ENCODE results near the gene ODC1. TPM values are rescaled to one million over a fixed set of nuclear protein-coding genes. Genes with fewer than 3 reads are reported as not detected.
"Not testable (repeated sequence)": the region's sequence is repeated elsewhere in the genome, so short reads cannot be mapped to it uniquely, and the experiment has no call there.

Gene ODC1
- 110 and 113 TPM in 2 replicates for total RNA-seq (2014; rRNA removed; shearing (Covaris generic))

GRCh38 chr2:10447895-10448575 lies at the start of gene ODC1:
Gene ODC1, minus strand, starts transcription at chr2:10448327. Its CDS starts 3,295 bp downstream, at chr2:10445032.
- H3K4me1 ChIP-seq (replicated peaks): peaks cover 42% of the 10 kb centered on the region
- peak within 1 kb of the TSS; percentile 93 for H3K27ac ChIP-seq
- DNase-seq (ENCODE audit: low read depth in 1 of 2, low spot score in 2 of 2): peak; percentile 89 to 98
- H3K36me3 ChIP-seq: peaks cover 27% of the 10 kb centered on the region
- peak within 1 kb of the TSS; percentile 95 for H3K4me3 ChIP-seq
- no peaks in the 10 kb centered on the region for H3K27me3 ChIP-seq (replicated peaks)
- 0 out of 2 replicates have a peak, but pooled peaks cover 3% of the 10 kb centered on the region for H3K9me3 ChIP-seq (replicated peaks)

- no peaks in the 10 kb centered on the region for H3K9me3 ChIP-seq (replicated peaks)
- DNase-seq (ENCODE audit: low read depth in 1 of 2, low spot score in 2 of 2): peak; percentile 88 to 97
- H3K4me3 ChIP-seq: no peak overlapping the region
- H3K27me3 ChIP-seq (replicated peaks): no peaks in the 10 kb centered on the region
- H3K4me1 ChIP-seq (replicated peaks): peaks cover 43% of the 10 kb centered on the region
- H3K36me3 ChIP-seq: no peaks in the 10 kb centered on the region
- peak overlapping the region; percentile 32; the same call in 1 of the 2 replicates for H3K27ac ChIP-seq
These were observed 49.7 kb upstream of the ODC1 start for GRCh38 chr2:10497797-10498251.

GRCh38 chr2:10495988-10496313 lies 47.8 kb upstream of the ODC1 start:
- H3K4me1 ChIP-seq (replicated peaks): peaks cover 40% of the 10 kb centered on the region
- H3K36me3 ChIP-seq: no peaks in the 10 kb centered on the region
- H3K27me3 ChIP-seq (replicated peaks): no peaks in the 10 kb centered on the region
- H3K9me3 ChIP-seq (replicated peaks): no peaks in the 10 kb centered on the region
- peak in 1 of 2 experiments; percentile 28 for DNase-seq (ENCODE audit: low read depth in 1 of 2, low spot score in 2 of 2)
- no peak overlapping the region for H3K27ac ChIP-seq
- no peak overlapping the region for H3K4me3 ChIP-seq

- DNase-seq (ENCODE audit: low read depth in 1 of 2, low spot score in 2 of 2): peak in 1 of 2 experiments; percentile 39
- Histone ChIP-seq H3K4me3 (no peak overlapping the region), H3K4me1 (replicated peaks) (peaks cover 35% of the 10 kb centered on the region), H3K36me3 (no peaks in the 10 kb centered on the region), H3K9me3 (replicated peaks) (no peaks in the 10 kb centered on the region), H3K27me3 (replicated peaks) (no peaks in the 10 kb centered on the region), H3K27ac (no peak overlapping the region)
These were observed 47.3 kb upstream of the ODC1 start for GRCh38 chr2:10495311-10495987.

- Histone ChIP-seq H3K9me3 (replicated peaks) (no peaks in the 10 kb centered on the region), H3K27me3 (replicated peaks) (no peaks in the 10 kb centered on the region), H3K4me3 (no peak overlapping the region), H3K36me3 (no peaks in the 10 kb centered on the region), H3K27ac (no peak overlapping the region), H3K4me1 (replicated peaks) (peaks cover 33% of the 10 kb centered on the region)
- DNase-seq (ENCODE audit: low read depth in 1 of 2, low spot score in 2 of 2): peak in 1 of 2 experiments; percentile 39
These were observed 46.4 kb upstream of the ODC1 start for GRCh38 chr2:10494351-10495066.

- H3K4me1 ChIP-seq (replicated peaks): peaks cover 33% of the 10 kb centered on the region
- H3K36me3 ChIP-seq: no peaks in the 10 kb centered on the region
- no peak overlapping the region for H3K4me3 ChIP-seq
- peak overlapping the region; percentile 20; the same call in 1 of the 2 replicates for H3K27ac ChIP-seq
- H3K27me3 ChIP-seq (replicated peaks): no peaks in the 10 kb centered on the region
- peak; percentile 76 to 87 for DNase-seq (ENCODE audit: low read depth in 1 of 2, low spot score in 2 of 2)
- H3K9me3 ChIP-seq (replicated peaks): no peaks in the 10 kb centered on the region
These were observed 45.6 kb upstream of the ODC1 start for GRCh38 chr2:10493634-10494281.

GRCh38 chr2:10493075-10493633 lies 45.0 kb upstream of the ODC1 start:
- no peaks in the 10 kb centered on the region for H3K9me3 ChIP-seq (replicated peaks)
- no peaks in the 10 kb centered on the region for H3K36me3 ChIP-seq
- peaks cover 27% of the 10 kb centered on the region for H3K4me1 ChIP-seq (replicated peaks)
- no peak for DNase-seq (ENCODE audit: low read depth in 1 of 2, low spot score in 2 of 2)
- H3K4me3 ChIP-seq: no peak overlapping the region
- no peaks in the 10 kb centered on the region for H3K27me3 ChIP-seq (replicated peaks)
- peak overlapping the region; percentile 20 for H3K27ac ChIP-seq

GRCh38 chr2:10490806-10491291 lies 42.7 kb upstream of the ODC1 start:
- Histone ChIP-seq H3K27ac (no peak overlapping the region), H3K4me1 (replicated peaks) (peaks cover 16% of the 10 kb centered on the region), H3K4me3 (no peak overlapping the region), H3K36me3 (no peaks in the 10 kb centered on the region), H3K27me3 (replicated peaks) (no peaks in the 10 kb centered on the region), H3K9me3 (replicated peaks) (no peaks in the 10 kb centered on the region)
- peak in 1 of 2 experiments; percentile 17 for DNase-seq (ENCODE audit: low read depth in 1 of 2, low spot score in 2 of 2)

- peaks cover 5% of the 10 kb centered on the region; the same call in 1 of the 2 replicates for H3K27me3 ChIP-seq (replicated peaks)
- H3K36me3 ChIP-seq: no peaks in the 10 kb centered on the region
- no peaks in the 10 kb centered on the region for H3K9me3 ChIP-seq (replicated peaks)
- H3K4me1 ChIP-seq (replicated peaks): peaks cover 16% of the 10 kb centered on the region
- H3K4me3 ChIP-seq: no peak overlapping the region
- DNase-seq (ENCODE audit: low read depth in 1 of 2, low spot score in 2 of 2): peak in 1 of 2 experiments; percentile 22
- H3K27ac ChIP-seq: no peak overlapping the region
These were observed 41.9 kb upstream of the ODC1 start for GRCh38 chr2:10489842-10490555.

GRCh38 chr2:10488142-10488541 lies 40.0 kb upstream of the ODC1 start:
- not testable (repeated sequence) for H3K4me3 ChIP-seq; H3K36me3 ChIP-seq; H3K4me1 ChIP-seq (replicated peaks); H3K27ac ChIP-seq; H3K9me3 ChIP-seq (replicated peaks)
- H3K27me3 ChIP-seq (replicated peaks): peaks cover 11% of the 10 kb centered on the region; the same call in 1 of the 2 replicates
- DNase-seq (ENCODE audit: low read depth in 1 of 2, low spot score in 2 of 2): peak in 1 of 2 experiments; percentile 25

GRCh38 chr2:10487741-10488104 lies 39.6 kb upstream of the ODC1 start:
- not testable (repeated sequence) for H3K9me3 ChIP-seq (replicated peaks); H3K4me3 ChIP-seq; H3K36me3 ChIP-seq; DNase-seq (ENCODE audit: low read depth in 1 of 2, low spot score in 2 of 2); H3K4me1 ChIP-seq (replicated peaks); H3K27ac ChIP-seq
- peaks cover 15% of the 10 kb centered on the region for H3K27me3 ChIP-seq (replicated peaks)

- no peaks in the 10 kb centered on the region for H3K9me3 ChIP-seq (replicated peaks)
- H3K27ac ChIP-seq: no peak overlapping the region
- no peak overlapping the region for H3K4me3 ChIP-seq
- no peaks in the 10 kb centered on the region for H3K36me3 ChIP-seq
- H3K27me3 ChIP-seq (replicated peaks): peaks cover 20% of the 10 kb centered on the region
- H3K4me1 ChIP-seq (replicated peaks): no peaks in the 10 kb centered on the region
- peak in 1 of 2 experiments; percentile 31 for DNase-seq (ENCODE audit: low read depth in 1 of 2, low spot score in 2 of 2)
These were observed 39.1 kb upstream of the ODC1 start for GRCh38 chr2:10487081-10487740.

Measured in SJSA1 (cell line).